HPDE6-E6E7 (cell line): ENCODE data around the gene OR4C46.
"Not testable (repeated sequence)": the region's sequence is repeated elsewhere in the genome, so short reads cannot be mapped to it uniquely, and the experiment has no call there.

Experiments
- DNase-seq: peaks from one replicate; pipeline ENCODE4 v3.0.0; 2011; ENCODE audit warnings: missing footprints; ENCODE audit errors: extremely low spot score

Gene OR4C46

DNA sequence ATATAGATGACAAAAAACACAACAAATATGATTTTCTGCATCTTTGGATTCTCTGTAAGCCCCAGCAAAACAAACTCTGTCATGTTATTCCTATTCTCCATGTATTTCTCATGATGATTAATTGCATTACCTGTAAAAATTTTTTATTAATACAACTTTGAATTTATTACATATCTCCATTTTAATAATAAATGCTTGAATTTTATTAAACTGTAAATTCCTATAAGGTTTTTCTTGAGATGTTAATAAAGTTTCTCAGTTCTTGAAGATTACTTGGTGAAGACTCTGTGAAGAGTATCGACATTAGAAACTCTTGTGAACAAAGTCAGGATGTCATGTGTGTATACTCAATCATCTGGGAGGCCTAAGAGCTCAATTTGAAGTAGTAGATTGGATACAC lies at the start of gene OR4C46:
Gene OR4C46, minus strand, starts transcription at position 101 of the 400 bp plus-strand sequence. Its CDS starts 0 bp downstream, at position 101.
- no peak for DNase-seq

DNA sequence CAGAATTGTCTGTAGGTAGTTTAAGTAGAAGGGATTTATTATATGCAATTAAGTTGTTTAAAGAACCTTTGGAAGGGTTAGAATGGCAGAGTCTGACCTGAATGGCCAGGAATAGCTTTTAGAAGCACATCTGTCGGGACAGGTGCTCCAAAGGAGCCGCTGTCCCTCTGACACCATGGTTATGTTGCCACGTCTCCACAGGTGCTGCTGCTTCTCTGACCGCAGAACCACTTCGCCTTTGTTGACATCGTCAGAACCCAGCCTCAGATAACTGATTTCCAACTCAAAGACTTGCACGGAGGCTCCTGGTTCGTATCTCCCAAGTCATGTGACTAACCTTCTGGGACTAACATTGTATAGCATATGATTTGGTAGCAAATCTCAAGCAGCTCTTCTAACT lies 41.8 kb upstream of the OR4C46 start:
- not testable (repeated sequence) for DNase-seq

DNA sequence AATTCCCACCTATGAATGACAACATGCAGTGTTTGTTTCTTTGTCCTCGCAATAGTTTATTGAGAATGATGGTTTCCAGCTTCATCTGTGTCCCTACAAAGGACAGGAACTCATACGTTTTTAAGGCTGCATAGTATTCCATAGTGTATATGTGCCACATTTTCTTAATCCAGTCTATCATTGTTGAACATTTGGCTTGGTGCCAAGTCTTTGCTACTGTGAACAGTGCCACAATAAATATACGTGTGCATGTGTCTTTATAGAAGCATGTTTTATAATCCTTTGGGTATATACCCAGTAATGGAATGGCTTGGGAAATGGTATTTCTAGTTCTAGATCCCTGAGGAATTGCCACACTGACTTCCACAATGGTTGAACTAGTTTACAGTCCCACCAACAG lies 42.4 kb downstream of the OR4C46 start:
- not testable (repeated sequence) for DNase-seq

GRCh38 chr11:54558919-54559318 lies 44.9 kb downstream of the OR4C46 start:
- no peak for DNase-seq

- DNase-seq = no peak
Observed at GRCh38 chr11:54558407-54558806, 45.4 kb downstream of the OR4C46 start.
